ENCODE measurements around the gene CD3G.
A peak's percentile ranks its signal among the peaks of the same experiment; 100 is the strongest.
"Not testable (repeated sequence)": the region's sequence is repeated elsewhere in the genome, so short reads cannot be mapped to it uniquely, and the experiment has no call there.

CD3G gene

GRCh38 chr11:118382954-118383353 lies 38.8 kb downstream of the CD3G start:
- no peak for DNase-seq

GRCh38 chr11:118383657-118384056 lies 39.5 kb downstream of the CD3G start:
- no peak for DNase-seq

- DNase-seq, result no peak
Observed at GRCh38 chr11:118396097-118396501, 52.0 kb downstream of the CD3G start.

- DNase-seq, result no peak
Observed at GRCh38 chr11:118397448-118397847, 53.3 kb downstream of the CD3G start.

- DNase-seq, result no peak
Observed at GRCh38 chr11:118398791-118399559, 54.8 kb downstream of the CD3G start.

GRCh38 chr11:118401151-118401879 lies 57.2 kb downstream of the CD3G start, which contains the start of gene ATP5MG:
Gene ATP5MG (plus strand): TSS chr11:118401606. CDS start chr11:118401666, 60 bp downstream.
- DNase-seq, result peak; percentile 86

GRCh38 chr11:118401880-118402590 lies 57.9 kb downstream of the CD3G start:
- DNase-seq, result no peak

GRCh38 chr11:118402594-118402993 lies 58.5 kb downstream of the CD3G start:
- not testable (repeated sequence) for DNase-seq

All from NCI-H446 treated with DMSO at 0.1 percent for 48 hours (cell line).